IPS-NIHi7 (cell line): ENCODE measurements around the gene MAGI1.

ENCODE experiments used
- DNase-seq: peaks from one replicate; pipeline ENCODE4 v3.0.0; 2012; ENCODE audit warnings: mixed read lengths; ENCODE audit errors: extremely low spot score

The MAGI1 gene

GRCh38 chr3:65356331-65357248 lies 682.1 kb downstream of the MAGI1 start:
- peak; percentile 71 for DNase-seq

GRCh38 chr3:65354880-65355279 lies 683.8 kb downstream of the MAGI1 start:
- no peak for DNase-seq

GRCh38 chr3:65352951-65353350 lies 685.8 kb downstream of the MAGI1 start:
- DNase-seq: no peak

GRCh38 chr3:65351753-65352152 lies 687.0 kb downstream of the MAGI1 start:
- DNase-seq: no peak

- DNase-seq: no peak
Observed at GRCh38 chr3:65350801-65351476, 687.8 kb downstream of the MAGI1 start.

GRCh38 chr3:65348398-65348995 lies 690.2 kb downstream of the MAGI1 start:
- DNase-seq: no peak

GRCh38 chr3:65347166-65347565 lies 691.6 kb downstream of the MAGI1 start:
- no peak for DNase-seq

GRCh38 chr3:65344846-65345245 lies 693.9 kb downstream of the MAGI1 start:
- no peak for DNase-seq

GRCh38 chr3:65344444-65344843 lies 694.3 kb downstream of the MAGI1 start:
- peak; percentile 26 for DNase-seq

GRCh38 chr3:65343736-65344135 lies 695.0 kb downstream of the MAGI1 start:
- no peak for DNase-seq

GRCh38 chr3:65343026-65343425 lies 695.7 kb downstream of the MAGI1 start:
- no peak for DNase-seq

GRCh38 chr3:65342084-65342683 lies 696.5 kb downstream of the MAGI1 start:
- peak; percentile 87 for DNase-seq

GRCh38 chr3:65339192-65339740 lies 699.5 kb downstream of the MAGI1 start:
- no peak for DNase-seq

GRCh38 chr3:65338571-65338970 lies 700.1 kb downstream of the MAGI1 start:
- no peak for DNase-seq

- no peak for DNase-seq
Observed at GRCh38 chr3:65335587-65335986, 703.1 kb downstream of the MAGI1 start.

GRCh38 chr3:65334045-65334665 lies 704.6 kb downstream of the MAGI1 start:
- DNase-seq: peak; percentile 35

GRCh38 chr3:65331730-65332129 lies 707.0 kb downstream of the MAGI1 start:
- no peak for DNase-seq

GRCh38 chr3:65330072-65330471 lies 708.6 kb downstream of the MAGI1 start:
- no peak for DNase-seq

GRCh38 chr3:65328148-65328547 lies 710.6 kb downstream of the MAGI1 start:
- no peak for DNase-seq

- DNase-seq: no peak
Observed at GRCh38 chr3:65326574-65326973, 712.1 kb downstream of the MAGI1 start.

- DNase-seq: no peak
Observed at GRCh38 chr3:65322910-65323309, 715.8 kb downstream of the MAGI1 start.
